GM12875 (cell line): ENCODE measurements around the gene SNX32.

Experiments
- H3K4me3 ChIP-seq: one replicate; pipeline ENCODE4 v1.5.1; 2011; ENCODE audit warnings: low read depth, low read length, control low read depth
- TF ChIP-seq, protein P1 (sequence below): IDR thresholded peaks from 2 replicates; pipeline ENCODE4 v1.5.1; 2011; ENCODE audit warnings: low read depth, mild to moderate bottlenecking, control low read depth, inconsistent platforms, low read length, moderate library complexity, borderline replicate concordance; ENCODE audit not compliant: insufficient read depth

SNX32 gene

DNA sequence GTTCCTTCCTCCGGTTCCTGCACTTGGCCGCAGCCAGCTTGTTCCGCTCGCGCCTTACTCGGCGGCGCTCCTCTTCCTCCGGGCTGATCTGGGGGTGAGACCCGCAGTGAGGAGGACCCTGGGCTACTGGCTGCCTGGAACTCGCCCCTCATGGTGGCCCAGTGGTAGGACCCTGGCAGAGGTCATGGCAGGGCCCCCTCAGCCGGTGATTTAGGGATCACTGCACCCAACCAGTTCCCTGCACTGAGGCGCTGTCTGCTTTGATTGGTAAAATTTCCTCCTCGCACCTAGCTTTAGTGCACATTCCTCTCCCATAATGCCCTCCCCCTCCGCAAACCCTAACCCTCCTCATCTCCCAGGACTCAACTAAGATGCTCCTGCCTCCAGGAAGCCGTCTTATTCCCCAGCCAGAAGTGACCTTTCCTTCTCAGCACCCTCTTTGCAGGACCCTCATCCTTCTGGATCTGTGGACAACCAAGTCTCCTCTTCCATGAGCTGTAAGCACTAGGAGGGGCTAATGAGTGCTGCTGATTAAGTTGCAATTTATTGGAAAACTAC, 60.4 kb downstream of the SNX32 start:
- TF ChIP-seq, protein P1, sequence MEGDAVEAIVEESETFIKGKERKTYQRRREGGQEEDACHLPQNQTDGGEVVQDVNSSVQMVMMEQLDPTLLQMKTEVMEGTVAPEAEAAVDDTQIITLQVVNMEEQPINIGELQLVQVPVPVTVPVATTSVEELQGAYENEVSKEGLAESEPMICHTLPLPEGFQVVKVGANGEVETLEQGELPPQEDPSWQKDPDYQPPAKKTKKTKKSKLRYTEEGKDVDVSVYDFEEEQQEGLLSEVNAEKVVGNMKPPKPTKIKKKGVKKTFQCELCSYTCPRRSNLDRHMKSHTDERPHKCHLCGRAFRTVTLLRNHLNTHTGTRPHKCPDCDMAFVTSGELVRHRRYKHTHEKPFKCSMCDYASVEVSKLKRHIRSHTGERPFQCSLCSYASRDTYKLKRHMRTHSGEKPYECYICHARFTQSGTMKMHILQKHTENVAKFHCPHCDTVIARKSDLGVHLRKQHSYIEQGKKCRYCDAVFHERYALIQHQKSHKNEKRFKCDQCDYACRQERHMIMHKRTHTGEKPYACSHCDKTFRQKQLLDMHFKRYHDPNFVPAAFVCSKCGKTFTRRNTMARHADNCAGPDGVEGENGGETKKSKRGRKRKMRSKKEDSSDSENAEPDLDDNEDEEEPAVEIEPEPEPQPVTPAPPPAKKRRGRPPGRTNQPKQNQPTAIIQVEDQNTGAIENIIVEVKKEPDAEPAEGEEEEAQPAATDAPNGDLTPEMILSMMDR, result no peak
- peak overlapping the region; percentile 37 for H3K4me3 ChIP-seq

DNA sequence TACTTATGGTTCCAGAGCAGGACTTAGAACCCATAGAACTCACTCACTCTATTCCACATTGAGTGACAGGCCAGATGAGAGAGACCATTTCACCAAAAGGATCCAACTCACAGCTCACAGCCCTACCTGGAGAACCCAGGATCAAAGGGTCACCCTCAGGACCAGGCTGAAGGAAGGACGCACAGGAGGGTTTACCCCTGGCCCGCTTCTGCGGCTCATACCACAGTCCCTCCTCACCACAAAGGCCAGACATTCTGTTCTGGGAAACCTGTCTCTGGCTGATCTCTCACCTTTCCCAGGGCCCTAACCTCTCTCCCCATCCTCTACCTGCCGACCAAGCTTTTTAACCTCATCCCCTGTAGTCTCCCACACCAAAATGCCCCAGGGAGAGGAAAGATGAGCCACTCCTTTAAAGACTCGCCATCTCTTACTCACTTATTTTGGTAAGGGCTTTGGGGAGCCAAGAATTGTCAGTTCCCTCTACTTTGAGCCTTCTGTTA, 61.8 kb downstream of the SNX32 start:
- TF ChIP-seq, protein P1, result no peak
- no peak overlapping the region for H3K4me3 ChIP-seq

DNA sequence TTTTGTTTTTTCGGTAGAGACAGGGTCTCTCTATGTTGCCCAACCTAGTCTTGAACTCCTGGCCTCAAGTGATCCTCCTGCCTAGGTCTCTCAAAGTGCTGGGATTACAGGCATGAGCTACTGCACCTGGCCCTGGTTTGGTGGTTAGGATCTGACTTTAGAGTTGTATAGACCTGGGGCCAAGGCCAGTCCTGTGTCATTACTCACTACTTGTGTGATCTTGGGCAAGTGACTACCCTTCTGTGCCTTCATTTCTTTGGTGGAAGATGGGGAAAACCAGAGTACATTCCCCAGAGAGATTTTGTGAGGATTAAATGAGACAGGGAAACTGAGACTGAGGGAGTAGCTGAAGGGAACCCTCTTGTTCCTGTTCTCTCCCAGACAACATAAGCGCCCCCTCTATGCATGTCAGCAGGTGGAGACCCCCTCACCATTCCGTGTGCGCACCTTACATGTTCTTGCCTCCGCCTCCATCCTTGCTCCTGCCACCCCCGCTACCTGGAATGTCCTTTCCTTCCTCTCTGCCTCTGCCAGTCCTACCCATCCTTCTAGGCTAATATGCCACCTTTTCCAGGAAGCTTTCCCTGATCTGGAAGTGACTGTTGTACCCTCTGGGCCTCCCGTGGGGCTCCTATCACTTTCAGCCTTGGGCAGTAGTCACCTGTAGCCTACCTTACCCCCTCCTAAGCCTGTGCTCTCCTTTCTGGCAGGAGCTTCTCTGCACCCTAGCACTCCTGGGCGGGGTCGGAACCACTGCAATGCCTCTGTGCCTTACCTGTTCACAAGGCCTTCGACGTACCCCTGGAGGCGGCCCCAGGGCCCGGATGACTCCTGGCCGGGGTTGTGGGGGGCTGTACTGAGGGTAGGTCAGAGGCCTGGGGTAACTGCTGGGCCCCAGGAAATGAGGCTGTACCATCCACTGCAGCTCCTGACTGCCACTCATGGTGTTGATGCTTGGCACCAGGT, 62.6 kb downstream of the SNX32 start:
- TF ChIP-seq, protein P1, result no peak
- no peak overlapping the region for H3K4me3 ChIP-seq

DNA sequence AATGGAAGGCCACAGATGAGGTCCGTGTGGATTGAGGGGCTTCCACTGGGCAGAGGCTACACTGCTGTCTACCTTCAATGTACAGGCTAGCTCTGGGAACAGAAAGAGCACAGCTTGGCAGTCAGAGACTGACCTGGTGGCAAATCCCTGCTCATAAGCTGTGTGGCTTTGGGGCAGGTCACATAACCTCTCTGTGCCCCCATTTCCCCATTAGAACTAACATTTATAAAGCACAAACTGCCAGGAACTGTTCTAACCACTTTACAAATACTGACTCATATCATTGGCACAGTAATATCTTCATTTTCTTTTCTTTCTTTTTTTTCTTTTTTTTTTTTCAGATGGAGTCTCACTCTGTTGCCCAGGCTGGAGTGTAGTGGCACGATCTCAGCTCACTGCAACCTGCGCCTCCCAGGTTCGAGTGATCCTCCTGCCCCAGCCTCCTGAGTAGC, 63.3 kb downstream of the SNX32 start:
- H3K4me3 ChIP-seq, result no peak overlapping the region
- TF ChIP-seq, protein P1, result no peak

DNA sequence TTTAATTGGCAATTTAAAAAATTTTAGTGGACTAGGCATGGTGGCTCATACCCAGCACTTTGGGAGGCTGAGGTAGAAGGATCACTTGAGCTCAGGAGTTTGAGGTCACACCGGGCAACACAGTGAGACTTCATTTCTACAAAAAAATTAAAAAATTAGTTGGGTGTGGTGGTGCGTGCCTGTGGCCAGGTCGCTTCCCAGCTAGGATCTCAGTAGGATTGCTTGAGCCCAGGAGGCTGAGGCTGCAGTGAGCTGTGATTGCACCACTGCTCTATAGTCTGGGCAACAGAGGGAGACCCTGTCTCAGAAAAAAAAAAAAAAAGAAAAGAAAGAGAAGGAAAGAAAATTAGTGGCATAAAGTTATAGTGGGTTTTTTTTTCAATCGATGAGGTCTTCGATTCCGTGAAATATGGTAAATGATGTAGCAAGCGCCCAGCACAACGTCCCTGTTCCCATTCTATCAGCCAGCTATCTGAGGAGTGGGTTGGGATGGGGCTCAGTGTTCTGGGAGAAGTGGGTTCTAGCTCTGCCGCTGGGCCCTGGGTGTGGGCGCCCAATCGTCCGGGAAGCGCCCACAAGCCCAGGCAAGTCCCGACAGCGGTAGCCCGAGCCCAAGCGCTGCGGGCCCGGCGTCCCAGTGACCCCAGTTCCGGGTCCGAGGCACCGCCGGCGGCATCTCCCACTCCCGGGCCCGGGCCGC, 65.0 kb downstream of the SNX32 start:
- peak overlapping the region; percentile 53 for H3K4me3 ChIP-seq
- TF ChIP-seq, protein P1, result no peak

DNA sequence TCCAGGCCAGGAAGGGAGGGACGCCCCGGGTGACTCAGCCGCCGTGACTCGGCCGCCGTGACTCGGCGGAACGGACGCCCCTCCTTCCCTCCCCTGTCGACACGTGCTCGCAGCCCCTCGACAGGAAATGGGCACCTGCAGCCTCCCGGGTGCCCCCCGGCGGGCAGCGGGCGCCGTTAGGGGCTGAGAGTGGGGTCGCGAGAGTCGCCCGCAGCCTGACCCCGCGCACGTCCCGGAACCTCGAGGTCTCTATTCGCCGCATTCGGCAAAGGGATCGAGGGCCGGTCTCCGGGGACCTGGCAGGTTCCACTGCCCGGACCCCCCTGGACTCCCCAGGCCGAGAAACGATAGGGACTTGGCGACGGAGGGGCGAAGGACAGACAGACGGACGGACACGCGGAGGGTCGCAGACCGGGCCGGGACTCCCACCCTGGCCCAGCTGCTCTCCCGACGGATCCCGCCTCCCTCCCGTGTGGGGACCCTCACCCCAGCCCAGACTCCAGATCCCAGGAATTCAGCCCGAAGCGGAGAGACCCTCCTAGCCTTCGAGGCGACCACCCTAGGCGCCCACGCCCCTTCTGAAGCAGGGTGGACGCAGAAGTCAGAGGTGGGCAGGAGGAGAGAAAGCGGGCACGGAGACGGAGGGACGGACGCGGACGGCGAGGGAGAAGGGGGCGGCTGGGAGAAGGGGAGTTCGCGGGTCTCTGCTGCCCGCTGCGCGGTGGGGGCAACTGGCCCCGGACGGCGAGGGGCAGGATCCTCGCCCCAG, 65.8 kb downstream of the SNX32 start:
- TF ChIP-seq, protein P1, result no peak
- peak overlapping the region; percentile 53 for H3K4me3 ChIP-seq
